Muscle layer of colon (tissue), 2 donors: Measurements from ENCODE around the gene DAPL1.
A peak's percentile ranks its signal among the peaks of the same experiment; 100 is the strongest.

Experiments used
- H3K27ac ChIP-seq: one replicate; pipeline ENCODE4 v1.7.0; 2013; ENCODE audit warnings: low read depth, mild to moderate bottlenecking, low read length, moderate library complexity
- H3K27me3 ChIP-seq, 2 donors: one replicate each; pipeline ENCODE4 v1.7.0; 2013; ENCODE audit warnings: low read length in 2 of 2, mild to moderate bottlenecking in 2 of 2; ENCODE audit not compliant: insufficient read depth in 2 of 2, control insufficient read depth in 1 of 2
- H3K36me3 ChIP-seq: one replicate; pipeline ENCODE4 v1.7.0; 2013; ENCODE audit warnings: mild to moderate bottlenecking, low read length; ENCODE audit not compliant: insufficient read depth
- H3K4me1 ChIP-seq: one replicate; pipeline ENCODE4 v1.7.0; 2013; ENCODE audit warnings: mild to moderate bottlenecking, low read length; ENCODE audit not compliant: insufficient read depth
- H3K4me3 ChIP-seq, 2 donors: one replicate each; pipeline ENCODE4 v1.7.0; 2013; ENCODE audit warnings: low read length in 2 of 2, low read depth in 1 of 2, mild to moderate bottlenecking in 1 of 2, moderate library complexity in 1 of 2
- H3K9ac ChIP-seq: one replicate; pipeline ENCODE4 v1.7.0; 2013; ENCODE audit warnings: low read length
- H3K9me3 ChIP-seq: one replicate; pipeline ENCODE4 v1.7.0; 2013; ENCODE audit warnings: mild to moderate bottlenecking, low read length
- donor health status: abdominal sarcoma.
- donor health status: Adenocarcinoma of cecum.

The DAPL1 gene, protein sequence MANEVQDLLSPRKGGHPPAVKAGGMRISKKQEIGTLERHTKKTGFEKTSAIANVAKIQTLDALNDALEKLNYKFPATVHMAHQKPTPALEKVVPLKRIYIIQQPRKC

DNA sequence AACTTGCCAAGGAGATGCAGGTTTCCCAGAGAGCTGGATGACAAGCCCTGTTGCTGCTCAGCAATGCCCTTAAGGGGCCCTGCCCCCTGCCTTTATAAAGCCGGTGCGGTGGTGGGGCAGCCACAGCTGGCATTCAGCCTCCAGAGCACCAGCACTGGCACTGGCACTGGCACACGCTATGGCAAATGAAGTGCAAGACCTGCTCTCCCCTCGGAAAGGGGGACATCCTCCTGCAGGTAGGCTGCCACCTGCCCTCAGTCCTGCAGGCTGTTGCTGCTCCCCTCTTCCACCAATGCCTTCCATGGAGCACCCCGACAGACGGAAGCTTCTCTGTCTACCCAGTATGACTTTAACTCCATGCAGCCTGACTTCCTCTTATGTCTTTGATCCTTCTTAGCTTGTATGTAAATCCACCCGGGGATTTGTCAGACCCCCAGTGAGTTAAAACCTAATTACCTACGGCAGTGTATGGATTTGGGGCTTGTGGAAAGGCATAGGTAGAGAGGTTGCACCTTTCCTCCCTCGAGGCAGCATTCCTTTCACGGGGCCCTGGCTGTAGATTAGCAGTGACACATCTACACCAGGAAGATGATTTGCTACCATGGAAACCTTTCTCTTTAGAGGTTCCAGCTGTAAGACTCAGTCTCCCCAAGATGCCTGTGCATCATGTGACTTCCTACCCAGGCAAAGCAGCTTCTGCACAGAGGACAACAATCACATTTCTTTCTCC is at the start of gene DAPL1:
DAPL1 (plus strand) TSS at position 123 of the 730 bp plus-strand sequence; CDS start at position 179, 56 bp downstream.
- H3K9ac ChIP-seq, result no peak within 1 kb of the TSS
- no peak within 1 kb of the TSS for H3K27ac ChIP-seq
- H3K27me3 ChIP-seq, result no peaks in the 10 kb centered on the region
- H3K36me3 ChIP-seq, result no peaks in the 10 kb centered on the region
- H3K4me1 ChIP-seq, result no peaks in the 10 kb centered on the region
- no peak within 1 kb of the TSS for H3K4me3 ChIP-seq
- no peaks in the 10 kb centered on the region for H3K9me3 ChIP-seq

DNA sequence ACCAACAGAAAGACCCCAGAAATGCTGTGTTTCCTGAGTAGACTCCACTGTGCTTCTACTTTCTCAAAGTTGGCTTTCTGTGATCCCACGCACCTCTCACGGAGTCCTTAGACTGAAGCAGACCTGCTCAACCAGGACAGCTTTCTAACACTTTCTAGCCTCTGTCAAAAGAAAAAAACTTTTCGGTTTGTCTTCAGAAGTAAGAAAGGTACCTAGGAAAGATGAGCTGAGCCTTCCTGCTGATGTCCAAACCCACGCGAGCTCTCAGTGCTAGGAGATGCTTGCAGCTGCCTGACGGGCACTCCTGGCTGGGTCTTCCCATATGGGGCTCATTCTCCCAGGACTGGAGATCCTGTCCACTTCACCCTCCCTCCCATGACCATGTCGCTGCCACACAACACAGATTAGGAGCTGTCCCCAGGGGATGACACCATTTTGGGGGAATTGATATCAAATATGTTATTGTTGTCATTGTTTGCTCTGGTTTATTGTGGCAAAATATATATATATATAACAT is 49.2 kb upstream of the DAPL1 start:
- Histone ChIP-seq H3K27me3 (peaks cover 0 to 4% of the 10 kb centered on the region in 2 donors), H3K4me3 (no peak overlapping the region), H3K4me1 (no peaks in the 10 kb centered on the region), H3K27ac (no peak overlapping the region), H3K9me3 (no peaks in the 10 kb centered on the region), H3K36me3 (no peaks in the 10 kb centered on the region), H3K9ac (no peak overlapping the region)

DNA sequence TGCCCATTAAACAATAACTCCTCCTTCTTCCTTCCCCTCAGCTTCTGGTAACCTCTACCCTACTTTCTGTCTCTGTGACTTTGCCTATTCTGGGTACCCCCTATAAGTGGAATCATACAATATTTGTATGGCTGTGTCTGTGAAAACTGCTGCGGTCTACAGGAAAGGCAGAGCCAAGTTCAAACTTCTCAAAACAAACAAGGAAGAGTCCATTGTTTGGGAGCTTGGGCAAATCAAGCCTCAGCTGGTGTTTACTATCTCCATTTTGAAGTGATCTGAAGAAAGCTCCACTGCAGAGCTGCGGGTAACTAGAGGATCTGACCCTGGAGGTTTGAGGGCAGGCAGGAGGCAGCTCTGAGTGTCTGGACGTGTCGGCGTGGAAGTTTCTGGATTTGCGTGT is 48.6 kb upstream of the DAPL1 start:
- Histone ChIP-seq H3K36me3 (no peaks in the 10 kb centered on the region), H3K9ac (no peak overlapping the region), H3K4me1 (no peaks in the 10 kb centered on the region), H3K4me3 (no peak overlapping the region), H3K27ac (no peak overlapping the region), H3K9me3 (no peaks in the 10 kb centered on the region), H3K27me3 (peaks cover 0 to 4% of the 10 kb centered on the region in 2 donors)

DNA sequence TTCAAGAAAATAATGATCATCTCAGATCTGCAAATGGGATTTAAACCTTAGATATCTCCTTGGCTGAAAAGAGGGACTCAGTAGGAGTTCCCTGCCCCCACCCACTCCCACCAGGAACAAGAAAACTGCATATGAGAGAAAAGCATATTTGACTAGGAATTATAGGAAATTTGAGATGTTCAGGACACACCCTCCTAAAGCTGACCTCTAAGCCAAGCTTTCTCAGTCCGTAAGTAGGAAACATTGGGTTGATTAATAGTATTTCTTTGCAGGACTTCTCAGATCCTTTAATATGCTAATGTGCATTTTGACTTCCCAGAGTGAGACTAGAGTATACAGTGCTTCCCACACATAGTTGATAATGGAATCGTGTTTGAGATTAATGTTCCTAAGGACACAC is 47.8 kb upstream of the DAPL1 start:
- no peak overlapping the region for H3K4me3 ChIP-seq
- H3K9me3 ChIP-seq, result no peaks in the 10 kb centered on the region
- H3K27me3 ChIP-seq, result peaks cover 0 to 4% of the 10 kb centered on the region in 2 donors
- no peaks in the 10 kb centered on the region for H3K4me1 ChIP-seq
- H3K36me3 ChIP-seq, result no peaks in the 10 kb centered on the region
- no peak overlapping the region for H3K9ac ChIP-seq
- H3K27ac ChIP-seq, result no peak overlapping the region

DNA sequence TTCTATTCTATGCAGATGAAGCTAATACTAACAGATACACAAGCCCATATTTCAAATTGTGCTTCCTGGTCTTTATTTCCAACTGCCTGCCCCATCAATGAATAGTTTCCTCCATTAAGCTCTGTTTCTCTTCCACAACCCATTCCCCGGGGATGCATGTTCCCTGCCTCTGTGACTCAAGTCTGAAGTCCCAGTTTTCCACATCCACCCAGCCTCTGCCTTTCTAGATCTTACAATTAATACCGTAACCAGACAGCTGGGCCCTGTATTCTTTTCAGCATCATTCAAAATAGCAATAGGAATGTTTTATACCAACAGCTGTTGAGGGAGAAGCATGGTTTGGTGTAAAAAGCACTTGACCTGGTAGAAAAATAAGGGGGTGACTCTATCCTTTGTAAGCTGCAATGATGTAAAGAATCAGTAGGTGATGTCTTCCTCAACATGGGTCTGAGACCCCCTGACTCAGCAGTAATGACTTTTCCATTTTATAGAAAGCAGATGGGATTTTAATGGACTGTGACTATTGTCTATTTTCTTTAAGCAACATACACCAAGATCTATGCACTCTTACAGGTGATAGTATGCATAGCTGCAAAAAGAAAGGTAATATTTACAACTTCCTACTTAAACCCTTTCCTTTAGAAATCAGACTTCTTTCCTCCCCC is 46.1 kb upstream of the DAPL1 start:
- Histone ChIP-seq H3K9me3 (no peaks in the 10 kb centered on the region), H3K9ac (no peak overlapping the region), H3K4me3 (no peak overlapping the region), H3K27me3 (peaks cover 0 to 4% of the 10 kb centered on the region in 2 donors), H3K4me1 (peaks cover 6% of the 10 kb centered on the region), H3K27ac (no peak overlapping the region), H3K36me3 (no peaks in the 10 kb centered on the region)

DNA sequence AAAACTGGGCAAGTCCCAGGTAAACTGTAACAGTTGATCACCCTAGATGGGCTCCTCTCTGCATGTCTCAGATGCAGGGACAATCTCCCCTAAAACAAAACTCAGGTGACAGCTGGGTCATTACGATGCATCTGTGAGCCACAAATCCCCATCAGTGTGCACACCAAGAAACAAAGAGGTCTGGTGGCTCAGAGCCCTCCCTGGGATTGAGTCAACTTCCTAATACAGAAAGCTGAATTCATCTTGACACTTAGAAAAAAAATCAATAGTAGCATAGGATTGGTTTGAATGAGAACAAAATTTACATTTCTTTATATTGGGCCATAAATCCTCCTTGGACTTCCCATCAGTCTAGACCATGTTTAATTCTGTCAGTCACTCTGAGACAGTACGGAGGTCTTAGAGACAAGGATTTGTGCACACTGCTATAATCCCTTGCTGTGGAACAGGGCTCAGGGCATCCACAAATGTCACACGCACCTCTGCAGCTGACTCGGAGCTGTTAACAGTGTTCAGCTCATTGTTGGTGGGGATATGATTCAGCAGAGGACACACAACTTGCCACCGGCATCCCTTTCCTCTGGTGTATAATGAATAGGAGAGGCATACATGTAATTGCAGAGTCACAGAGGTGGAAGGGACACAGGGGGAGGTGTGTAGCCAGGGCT is 44.5 kb upstream of the DAPL1 start:
- H3K27ac ChIP-seq, result no peak overlapping the region
- no peaks in the 10 kb centered on the region for H3K36me3 ChIP-seq
- H3K9ac ChIP-seq, result no peak overlapping the region
- H3K4me3 ChIP-seq, result no peak overlapping the region
- H3K27me3 ChIP-seq, result peaks cover 0 to 4% of the 10 kb centered on the region in 2 donors
- H3K4me1 ChIP-seq, result peaks cover 9% of the 10 kb centered on the region
- no peaks in the 10 kb centered on the region for H3K9me3 ChIP-seq

DNA sequence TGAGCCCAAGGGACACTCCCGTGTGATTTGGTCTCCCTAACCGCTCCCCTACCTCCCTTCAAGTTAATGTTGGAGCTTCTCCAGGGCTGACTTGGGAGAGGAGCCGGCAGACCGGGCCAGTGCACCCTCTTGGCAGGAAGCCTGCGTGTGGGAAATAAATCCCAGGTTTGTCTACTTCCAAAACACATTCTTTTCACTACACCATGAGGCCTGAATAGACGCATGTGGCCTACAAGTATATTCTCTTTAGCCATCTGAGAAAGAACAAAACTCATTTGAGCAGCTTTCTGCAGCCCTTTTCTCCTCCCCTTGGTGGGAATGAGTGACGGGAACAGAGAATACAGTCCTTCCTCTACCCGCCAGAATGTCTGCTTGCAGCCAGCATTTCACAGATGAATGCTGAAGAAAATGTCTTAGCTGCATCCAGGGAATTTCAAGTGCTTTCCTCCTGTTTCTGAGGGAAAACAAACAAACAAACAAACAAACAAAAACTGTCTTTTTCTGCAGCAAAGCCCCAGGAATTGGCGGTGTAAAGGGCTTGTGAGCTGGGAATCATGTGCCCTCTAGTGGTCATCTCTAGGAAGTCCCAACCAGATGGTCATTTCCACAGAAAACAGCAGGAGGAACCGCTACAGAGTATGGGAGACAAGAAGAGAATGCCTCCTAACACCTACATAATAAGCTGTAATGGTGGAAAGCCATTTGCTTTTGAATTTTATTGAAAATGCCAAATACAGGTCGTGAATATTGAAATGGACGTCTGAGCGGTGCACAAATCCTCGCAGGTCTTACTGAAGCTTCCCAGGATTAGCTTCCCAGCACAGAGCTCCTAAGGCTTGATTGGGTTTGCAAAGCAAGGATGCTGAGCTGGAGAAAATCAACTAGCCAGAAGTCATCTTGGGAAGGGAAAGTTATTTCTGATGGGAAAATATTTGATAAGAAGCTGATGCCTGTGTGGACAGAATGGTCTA is 41.2 kb upstream of the DAPL1 start:
- Histone ChIP-seq H3K9ac (no peak overlapping the region), H3K27me3 (no peaks in the 10 kb centered on the region), H3K9me3 (no peaks in the 10 kb centered on the region), H3K4me3 (peak overlapping the region in 1 of 2 donors; percentile 46), H3K4me1 (peaks cover 9% of the 10 kb centered on the region), H3K27ac (no peak overlapping the region), H3K36me3 (no peaks in the 10 kb centered on the region)

DNA sequence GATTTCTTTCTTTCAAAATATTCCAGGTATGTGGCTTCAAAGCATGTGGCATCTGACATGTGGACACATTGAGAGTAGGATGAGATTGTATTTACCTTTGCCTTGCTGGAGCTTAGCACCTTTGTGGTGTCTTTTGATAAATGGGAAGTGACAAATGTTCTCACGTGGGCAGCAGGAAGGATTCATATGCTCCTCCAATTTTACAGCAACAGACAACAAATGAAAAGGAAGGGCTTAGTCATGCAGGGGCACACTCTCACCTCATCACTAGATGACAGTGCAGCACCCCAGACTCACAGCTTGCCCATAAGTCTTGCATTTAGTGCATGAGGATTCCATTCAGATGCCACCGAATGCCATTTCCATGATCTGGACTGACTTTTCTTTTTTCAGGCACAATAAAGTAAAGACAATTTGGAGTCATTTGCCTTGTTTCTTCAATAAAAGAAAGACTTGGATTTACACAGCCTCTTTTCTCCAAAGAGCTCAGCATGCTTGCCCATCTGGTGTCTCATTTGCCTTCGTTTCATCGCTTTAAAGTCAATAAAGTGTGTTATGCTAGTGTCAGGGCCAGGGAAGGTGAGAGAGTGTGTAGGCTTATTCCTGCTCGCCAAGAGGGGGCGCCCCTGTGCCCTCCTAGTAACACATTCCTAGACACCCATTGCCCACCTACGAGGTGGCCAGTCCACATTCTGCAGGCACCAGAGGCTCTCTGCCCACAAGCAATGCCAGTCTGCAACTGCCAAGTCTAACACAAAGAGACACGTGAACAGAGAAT is 39.6 kb upstream of the DAPL1 start:
- H3K4me1 ChIP-seq, result peaks cover 9% of the 10 kb centered on the region
- H3K27ac ChIP-seq, result no peak overlapping the region
- H3K9ac ChIP-seq, result no peak overlapping the region
- no peaks in the 10 kb centered on the region for H3K9me3 ChIP-seq
- H3K27me3 ChIP-seq, result no peaks in the 10 kb centered on the region
- no peaks in the 10 kb centered on the region for H3K36me3 ChIP-seq
- H3K4me3 ChIP-seq, result no peak overlapping the region

DNA sequence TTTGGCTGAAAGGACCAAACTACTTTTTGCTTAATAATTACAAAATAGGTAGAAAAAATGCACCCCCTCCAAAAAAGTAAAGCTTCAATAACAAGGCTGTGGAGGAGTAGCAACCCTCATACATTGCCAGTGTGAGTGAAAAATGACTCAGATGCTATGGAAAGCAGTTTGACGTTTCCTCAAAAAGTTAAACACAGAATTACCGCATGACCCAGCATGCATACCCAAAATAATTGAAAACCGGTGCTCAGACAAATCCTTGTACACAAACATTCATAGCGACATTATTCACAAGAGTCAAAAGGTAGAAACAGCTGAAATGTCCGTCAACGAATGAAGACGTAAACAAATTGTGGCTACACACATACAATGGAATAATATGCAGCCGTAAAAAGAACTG is 38.8 kb upstream of the DAPL1 start:
- Histone ChIP-seq H3K36me3 (no peaks in the 10 kb centered on the region), H3K9me3 (no peaks in the 10 kb centered on the region), H3K27me3 (no peaks in the 10 kb centered on the region), H3K4me1 (peaks cover 9% of the 10 kb centered on the region), H3K27ac (no peak overlapping the region), H3K4me3 (no peak overlapping the region), H3K9ac (no peak overlapping the region)

DNA sequence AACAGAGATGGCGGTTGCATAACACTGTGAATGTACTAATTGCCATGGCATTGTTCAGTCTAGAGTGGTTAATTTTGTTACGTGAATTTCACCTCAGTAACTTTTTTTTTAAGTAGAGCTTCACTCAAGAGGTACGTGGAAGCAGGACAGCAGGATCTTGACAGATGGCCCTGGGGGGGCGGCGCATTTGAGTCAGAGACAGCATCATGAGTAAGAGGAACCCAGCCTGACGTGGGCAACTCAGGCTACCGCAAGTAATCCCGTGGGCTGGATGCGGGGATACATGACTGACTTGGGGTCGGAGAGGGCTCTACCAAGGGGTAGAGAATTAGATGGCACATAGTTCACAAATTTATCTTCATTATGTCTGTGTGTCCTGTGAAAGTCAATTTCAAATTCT is 38.1 kb upstream of the DAPL1 start:
- no peaks in the 10 kb centered on the region for H3K36me3 ChIP-seq
- no peak overlapping the region for H3K4me3 ChIP-seq
- no peak overlapping the region for H3K9ac ChIP-seq
- no peaks in the 10 kb centered on the region for H3K9me3 ChIP-seq
- peaks cover 9% of the 10 kb centered on the region for H3K4me1 ChIP-seq
- no peak overlapping the region for H3K27ac ChIP-seq
- H3K27me3 ChIP-seq, result no peaks in the 10 kb centered on the region
